HepG2 (cell line): ENCODE measurements around the gene NIT2. TPM values are rescaled to one million over a fixed set of nuclear protein-coding genes. Genes with fewer than 3 reads are reported as not detected.

Source experiments
- ATAD3A ChIP-seq: sonication (generic); formaldehyde crosslinking; IDR thresholded peaks from 2 replicates; pipeline ENCODE4 v1.4.0; 2020; ENCODE audit warnings: missing genetic modification reagents
- FOXA1 ChIP-seq, 2 experiments: fragments of 450-650 bp in 1 of 2; sonication (generic) in 1 of 2; formaldehyde crosslinking in 1 of 2; IDR thresholded peaks; 2 replicates each; pipeline versions ENCODE4 v1.4.0 to v1.6.1; 2016 to 2020; ENCODE audit warnings: missing genetic modification reagents in 1 of 2
- HOXA5 ChIP-seq: sonication (generic); formaldehyde crosslinking; IDR thresholded peaks from 2 replicates; pipeline ENCODE4 v1.4.0; 2020; ENCODE audit warnings: missing genetic modification reagents
- IRF9 ChIP-seq: sonication (generic); formaldehyde crosslinking; IDR thresholded peaks from 2 replicates; pipeline ENCODE4 v1.8.0; 2022; ENCODE audit warnings: missing genetic modification reagents, mild to moderate bottlenecking, borderline replicate concordance
- KDM3A ChIP-seq: IDR thresholded peaks from 2 replicates; pipeline ENCODE4 v1.6.1; 2018; ENCODE audit warnings: low read depth, missing compliant biosample characterization
- RFX1 ChIP-seq: fragments of 450-650 bp; IDR thresholded peaks from 2 replicates; pipeline ENCODE4 v1.6.1; 2017
- RFXAP ChIP-seq: sonication (generic); formaldehyde crosslinking; IDR thresholded peaks from 2 replicates; pipeline ENCODE4 v1.4.0; 2020; ENCODE audit warnings: missing genetic modification reagents, borderline replicate concordance
- SMAD9 ChIP-seq: sonication (generic); formaldehyde crosslinking; IDR thresholded peaks from 2 replicates; pipeline ENCODE4 v1.5.1; 2020; ENCODE audit warnings: mild to moderate bottlenecking, missing genetic modification reagents
- SRY ChIP-seq: sonication (generic); formaldehyde crosslinking; IDR thresholded peaks from 2 replicates; pipeline ENCODE4 v1.8.0; 2022; ENCODE audit warnings: mild to moderate bottlenecking, missing genetic modification reagents
- SYNCRIP ChIP-seq: fragments of 200-400 bp; formaldehyde crosslinking; IDR thresholded peaks from 2 replicates; pipeline ENCODE4 v1.6.1; 2018; ENCODE audit warnings: mild to moderate bottlenecking, low read depth, low read length; ENCODE audit not compliant: insufficient read depth
- XRCC5 ChIP-seq: fragments of 200-400 bp; formaldehyde crosslinking; optimal IDR thresholded peaks from 2 replicates; pipeline ENCODE3; 2017; ENCODE audit warnings: mild to moderate bottlenecking, low read length
- ZBTB33 ChIP-seq: sonication (generic); formaldehyde crosslinking; IDR thresholded peaks from 2 replicates; pipeline ENCODE4 v1.4.0; 2020; ENCODE audit warnings: missing genetic modification reagents
- ZNF224 ChIP-seq: sonication (generic); formaldehyde crosslinking; IDR thresholded peaks from 2 replicates; pipeline ENCODE4 v1.5.0; 2020; ENCODE audit warnings: mild to moderate bottlenecking, missing genetic modification reagents
- ZNF235 ChIP-seq: sonication (generic); formaldehyde crosslinking; IDR thresholded peaks from 2 replicates; pipeline ENCODE4 v1.8.1; 2023; ENCODE audit warnings: mild to moderate bottlenecking, missing genetic modification reagents, borderline replicate concordance
- ZNF430 ChIP-seq: sonication (generic); formaldehyde crosslinking; IDR thresholded peaks from 2 replicates; pipeline ENCODE4 v1.9.0; 2021; ENCODE audit warnings: mild to moderate bottlenecking, missing genetic modification reagents
- polyA plus RNA-seq, 8 experiments: library from polyadenylated mRNA; depleted of rRNA in 3 of 8; stranded (reverse) in 7 of 8; unstranded in 1 of 8; fragments of >200 nt; fragmentation: Illumina TruSeq in 4 of 8; extraction: Trizol in 4 of 8; gene quantifications; 2 replicates each; pipeline versions ENCODE4 v1.2.1 to v1.2.3, GENCODE V29; 2011 to 2016; ENCODE audit warnings: low read depth in 4 of 8, missing spikeins in 1 of 8, mixed read lengths in 1 of 8; ENCODE audit not compliant: insufficient read depth in 1 of 8
- total RNA-seq, 5 experiments: library from RNA; depleted of rRNA; stranded (reverse); fragments of >200 nt; fragmentation: Illumina TruSeq; extraction: Trizol; gene quantifications; 2 replicates each; pipeline ENCODE4 v1.2.3, GENCODE V29; 2016; ENCODE audit warnings: low read depth in 1 of 5
- TF ChIP-seq, protein P1 (sequence below): sonication (generic); formaldehyde crosslinking; conservative IDR thresholded peaks from 2 replicates; pipeline ENCODE4 v1.4.0; 2020; ENCODE audit warnings: missing genetic modification reagents
- TF ChIP-seq, protein P2 (sequence below): sonication (generic); formaldehyde crosslinking; conservative IDR thresholded peaks from 2 replicates; pipeline ENCODE4 v1.4.0; 2020; ENCODE audit warnings: missing genetic modification reagents
- TF ChIP-seq, protein P3 (sequence below): sonication (generic); formaldehyde crosslinking; IDR thresholded peaks from 2 replicates; pipeline ENCODE4 v1.4.0; 2020; ENCODE audit warnings: missing genetic modification reagents
- TF ChIP-seq, protein P4 (sequence below): sonication (generic); formaldehyde crosslinking; IDR thresholded peaks from 2 replicates; pipeline ENCODE4 v1.8.1; 2022; ENCODE audit warnings: mild to moderate bottlenecking, missing genetic modification reagents

The NIT2 gene
- total and polyA plus RNA-seq, 2 of the 13 experiments (the other 11 are each of a cell fraction or from before 2014, with no cell fraction given) = 43.4 to 49.1 TPM

GRCh38 chr3:100400780-100401673 is 66.5 kb downstream of the NIT2 start, which contains the start of the genes LNP1 and TOMM70 (continued):
- TF ChIP-seq, protein P1, sequence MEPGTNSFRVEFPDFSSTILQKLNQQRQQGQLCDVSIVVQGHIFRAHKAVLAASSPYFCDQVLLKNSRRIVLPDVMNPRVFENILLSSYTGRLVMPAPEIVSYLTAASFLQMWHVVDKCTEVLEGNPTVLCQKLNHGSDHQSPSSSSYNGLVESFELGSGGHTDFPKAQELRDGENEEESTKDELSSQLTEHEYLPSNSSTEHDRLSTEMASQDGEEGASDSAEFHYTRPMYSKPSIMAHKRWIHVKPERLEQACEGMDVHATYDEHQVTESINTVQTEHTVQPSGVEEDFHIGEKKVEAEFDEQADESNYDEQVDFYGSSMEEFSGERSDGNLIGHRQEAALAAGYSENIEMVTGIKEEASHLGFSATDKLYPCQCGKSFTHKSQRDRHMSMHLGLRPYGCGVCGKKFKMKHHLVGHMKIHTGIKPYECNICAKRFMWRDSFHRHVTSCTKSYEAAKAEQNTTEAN (CRISPR knock-in tag) = peak; percentile 63
- TF ChIP-seq, protein P2, sequence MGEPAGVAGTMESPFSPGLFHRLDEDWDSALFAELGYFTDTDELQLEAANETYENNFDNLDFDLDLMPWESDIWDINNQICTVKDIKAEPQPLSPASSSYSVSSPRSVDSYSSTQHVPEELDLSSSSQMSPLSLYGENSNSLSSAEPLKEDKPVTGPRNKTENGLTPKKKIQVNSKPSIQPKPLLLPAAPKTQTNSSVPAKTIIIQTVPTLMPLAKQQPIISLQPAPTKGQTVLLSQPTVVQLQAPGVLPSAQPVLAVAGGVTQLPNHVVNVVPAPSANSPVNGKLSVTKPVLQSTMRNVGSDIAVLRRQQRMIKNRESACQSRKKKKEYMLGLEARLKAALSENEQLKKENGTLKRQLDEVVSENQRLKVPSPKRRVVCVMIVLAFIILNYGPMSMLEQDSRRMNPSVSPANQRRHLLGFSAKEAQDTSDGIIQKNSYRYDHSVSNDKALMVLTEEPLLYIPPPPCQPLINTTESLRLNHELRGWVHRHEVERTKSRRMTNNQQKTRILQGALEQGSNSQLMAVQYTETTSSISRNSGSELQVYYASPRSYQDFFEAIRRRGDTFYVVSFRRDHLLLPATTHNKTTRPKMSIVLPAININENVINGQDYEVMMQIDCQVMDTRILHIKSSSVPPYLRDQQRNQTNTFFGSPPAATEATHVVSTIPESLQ (CRISPR knock-in tag) = 0 out of 2 replicates have a peak, but pooled peaks have one; percentile 47
- TF ChIP-seq HOXA5 (CRISPR knock-in tag) = peak; percentile 44
- peak; percentile 29; the same call in 1 of the 2 replicates for TF ChIP-seq ZNF235 (CRISPR knock-in tag)
- TF ChIP-seq FOXA1 (IDR thresholded peaks at IDR 0.05) = no peak
- TF ChIP-seq FOXA1 (CRISPR knock-in tag; IDR thresholded peaks at IDR 0.05) = peak; percentile 3; the same call in 1 of the 2 replicates
- TF ChIP-seq SMAD9 (CRISPR knock-in tag) = peak; percentile 74; the same call in 1 of the 2 replicates
- TF ChIP-seq SYNCRIP = no peak
- TF ChIP-seq ZNF224 (CRISPR knock-in tag) = peak; percentile 91
- TF ChIP-seq XRCC5 = peak; percentile 19
- TF ChIP-seq, protein P3, sequence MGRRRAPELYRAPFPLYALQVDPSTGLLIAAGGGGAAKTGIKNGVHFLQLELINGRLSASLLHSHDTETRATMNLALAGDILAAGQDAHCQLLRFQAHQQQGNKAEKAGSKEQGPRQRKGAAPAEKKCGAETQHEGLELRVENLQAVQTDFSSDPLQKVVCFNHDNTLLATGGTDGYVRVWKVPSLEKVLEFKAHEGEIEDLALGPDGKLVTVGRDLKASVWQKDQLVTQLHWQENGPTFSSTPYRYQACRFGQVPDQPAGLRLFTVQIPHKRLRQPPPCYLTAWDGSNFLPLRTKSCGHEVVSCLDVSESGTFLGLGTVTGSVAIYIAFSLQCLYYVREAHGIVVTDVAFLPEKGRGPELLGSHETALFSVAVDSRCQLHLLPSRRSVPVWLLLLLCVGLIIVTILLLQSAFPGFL = no peak
- no peak for TF ChIP-seq RFX1
- peak; percentile 81; the same call in 1 of the 2 replicates for TF ChIP-seq ZNF430 (CRISPR knock-in tag)
- no peak for TF ChIP-seq ZBTB33 (CRISPR knock-in tag)
- TF ChIP-seq SRY (CRISPR knock-in tag) = peak; percentile 69
- TF ChIP-seq KDM3A (CRISPR knock-in tag) = peak; percentile 52; the same call in 1 of the 2 replicates
- TF ChIP-seq, protein P4, sequence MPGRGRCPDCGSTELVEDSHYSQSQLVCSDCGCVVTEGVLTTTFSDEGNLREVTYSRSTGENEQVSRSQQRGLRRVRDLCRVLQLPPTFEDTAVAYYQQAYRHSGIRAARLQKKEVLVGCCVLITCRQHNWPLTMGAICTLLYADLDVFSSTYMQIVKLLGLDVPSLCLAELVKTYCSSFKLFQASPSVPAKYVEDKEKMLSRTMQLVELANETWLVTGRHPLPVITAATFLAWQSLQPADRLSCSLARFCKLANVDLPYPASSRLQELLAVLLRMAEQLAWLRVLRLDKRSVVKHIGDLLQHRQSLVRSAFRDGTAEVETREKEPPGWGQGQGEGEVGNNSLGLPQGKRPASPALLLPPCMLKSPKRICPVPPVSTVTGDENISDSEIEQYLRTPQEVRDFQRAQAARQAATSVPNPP (CRISPR knock-in tag) = no peak
- TF ChIP-seq ATAD3A = no peak
- TF ChIP-seq IRF9 = peak; percentile 53
- TF ChIP-seq RFXAP (CRISPR knock-in tag) = peak; percentile 61; the same call in 1 of the 2 replicates
